Glutamatergic neuron (in vitro differentiated cells): ENCODE measurements around the gene SYTL4. TPM values are rescaled to one million over a fixed set of nuclear protein-coding genes. Genes with fewer than 3 reads are reported as not detected.

Experiments used
- DNase-seq: peaks from one replicate; pipeline ENCODE4 v3.0.0; 2022
- H3K27ac Mint-ChIP-seq: one replicate; pipeline ENCODE4 v1.8.0; 2020; ENCODE audit warnings: mild to moderate bottlenecking, mixed read lengths, inconsistent platforms; ENCODE audit not compliant: unreplicated experiment
- H3K27me3 Mint-ChIP-seq: one replicate; pipeline ENCODE4 v1.8.0; 2020; ENCODE audit warnings: mild to moderate bottlenecking, moderate library complexity, mixed read lengths, inconsistent platforms; ENCODE audit not compliant: unreplicated experiment
- H3K36me3 Mint-ChIP-seq: one replicate; pipeline ENCODE4 v1.8.0; 2020; ENCODE audit warnings: mild to moderate bottlenecking, mixed read lengths, inconsistent platforms; ENCODE audit not compliant: unreplicated experiment
- H3K4me1 Mint-ChIP-seq: one replicate; pipeline ENCODE4 v1.8.0; 2020; ENCODE audit warnings: mild to moderate bottlenecking, low read depth, mixed read lengths, inconsistent platforms; ENCODE audit not compliant: unreplicated experiment
- H3K4me3 Mint-ChIP-seq: one replicate; pipeline ENCODE4 v1.8.0; 2020; ENCODE audit warnings: mild to moderate bottlenecking, mixed read lengths, inconsistent platforms; ENCODE audit not compliant: unreplicated experiment
- H3K9me3 Mint-ChIP-seq: one replicate; pipeline ENCODE4 v1.8.0; 2020; ENCODE audit warnings: mild to moderate bottlenecking, moderate library complexity, mixed read lengths, inconsistent platforms; ENCODE audit not compliant: unreplicated experiment
- CTCF ChIP-seq: fragments of 200-600 bp; sonication (generic); IDR thresholded peaks from one replicate; pipeline ENCODE4 v1.5.0; 2021; ENCODE audit not compliant: partially characterized antibody, unreplicated experiment
- total RNA-seq: library from RNA; stranded (reverse); fragmentation: NEBNext Ultra II Directional; extraction: Animal tissue kit (Norgen Biotek cat#: 25700); gene quantifications from one replicate; pipeline ENCODE4 v1.2.1, GENCODE V29; 2021; ENCODE audit not compliant: unreplicated experiment

SYTL4 gene
- total RNA-seq, 1 donor from 2014 or later = 0.25 TPM

- Mint-ChIP-seq H3K27ac (no peak overlapping the region), H3K4me1 (peaks cover 2% of the 10 kb centered on the region), H3K4me3 (no peak overlapping the region), H3K36me3 (no peaks in the 10 kb centered on the region), H3K27me3 (no peaks in the 10 kb centered on the region), H3K9me3 (no peaks in the 10 kb centered on the region)
- no peak for DNase-seq
- no peak for TF ChIP-seq CTCF
Measured at GRCh38 chrX:100645106-100645505, 86.8 kb downstream of the SYTL4 start.

- no peaks in the 10 kb centered on the region for H3K9me3 Mint-ChIP-seq
- DNase-seq = no peak
- H3K4me3 Mint-ChIP-seq = no peak within 1 kb of the TSS
- H3K27ac Mint-ChIP-seq = no peak within 1 kb of the TSS
- no peak for TF ChIP-seq CTCF
- H3K27me3 Mint-ChIP-seq = no peaks in the 10 kb centered on the region
- H3K36me3 Mint-ChIP-seq = no peaks in the 10 kb centered on the region
- H3K4me1 Mint-ChIP-seq = peaks cover 2% of the 10 kb centered on the region
Measured at GRCh38 chrX:100643956-100644860, 87.7 kb downstream of the SYTL4 start, which contains the start of gene SRPX2. TSS of gene SRPX2 (plus strand) at chrX:100644199. CDS start at chrX:100646323, 2,124 bp downstream.

- Mint-ChIP-seq H3K27ac (no peak overlapping the region), H3K4me3 (no peak overlapping the region), H3K27me3 (no peaks in the 10 kb centered on the region), H3K36me3 (no peaks in the 10 kb centered on the region), H3K4me1 (no peaks in the 10 kb centered on the region), H3K9me3 (no peaks in the 10 kb centered on the region)
- no peak for DNase-seq
- TF ChIP-seq CTCF = no peak
Measured at GRCh38 chrX:100643212-100643611, 88.7 kb downstream of the SYTL4 start.

GRCh38 chrX:100642290-100642689 lies 89.6 kb downstream of the SYTL4 start:
- H3K27me3 Mint-ChIP-seq = no peaks in the 10 kb centered on the region
- no peak for DNase-seq
- H3K4me3 Mint-ChIP-seq = no peak overlapping the region
- H3K9me3 Mint-ChIP-seq = no peaks in the 10 kb centered on the region
- H3K4me1 Mint-ChIP-seq = no peaks in the 10 kb centered on the region
- TF ChIP-seq CTCF = no peak
- no peaks in the 10 kb centered on the region for H3K36me3 Mint-ChIP-seq
- no peak overlapping the region for H3K27ac Mint-ChIP-seq
